Testis (tissue), 2 donors: ENCODE results near the gene OR2L13.

Experiments used
- POLR2A ChIP-seq: fragments of 450-650 bp; IDR thresholded peaks from one replicate; pipeline ENCODE4 v1.6.1; 2017; ENCODE audit warnings: antibody characterized with exemption, mild to moderate bottlenecking, moderate library complexity
- TF ChIP-seq, protein P1 (sequence below), 3 experiments: fragments of 450-650 bp in 2 of 3; fragments of 200-600 bp in 1 of 3; sonication (generic) in 1 of 3; IDR thresholded peaks; one replicate each; pipeline ENCODE4 v1.5.1; 2016 to 2019; ENCODE audit warnings: antibody characterized with exemption in 3 of 3, mild to moderate bottlenecking in 2 of 3, moderate library complexity in 1 of 3

DNA sequence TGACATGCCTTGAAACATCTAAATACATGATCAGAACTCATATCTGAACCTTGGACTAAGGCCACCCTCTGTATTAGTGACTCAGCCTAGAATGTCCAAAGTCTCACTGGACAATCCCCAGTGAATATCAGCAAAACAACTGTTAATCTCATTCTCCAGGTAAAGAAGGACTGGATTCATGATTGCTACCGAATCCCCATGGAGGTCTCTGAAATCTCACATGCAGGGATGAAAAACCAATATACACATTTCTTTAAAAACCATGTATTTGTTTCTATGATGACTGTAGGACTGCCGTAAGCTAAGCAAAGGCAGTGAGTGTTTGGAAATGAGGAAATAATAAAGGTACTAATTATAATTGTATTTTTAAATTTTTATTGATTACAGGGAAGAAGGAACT, 48.4 kb upstream of the OR2L13 start, which contains the start of gene OR2L3:
- TF ChIP-seq, protein P1, sequence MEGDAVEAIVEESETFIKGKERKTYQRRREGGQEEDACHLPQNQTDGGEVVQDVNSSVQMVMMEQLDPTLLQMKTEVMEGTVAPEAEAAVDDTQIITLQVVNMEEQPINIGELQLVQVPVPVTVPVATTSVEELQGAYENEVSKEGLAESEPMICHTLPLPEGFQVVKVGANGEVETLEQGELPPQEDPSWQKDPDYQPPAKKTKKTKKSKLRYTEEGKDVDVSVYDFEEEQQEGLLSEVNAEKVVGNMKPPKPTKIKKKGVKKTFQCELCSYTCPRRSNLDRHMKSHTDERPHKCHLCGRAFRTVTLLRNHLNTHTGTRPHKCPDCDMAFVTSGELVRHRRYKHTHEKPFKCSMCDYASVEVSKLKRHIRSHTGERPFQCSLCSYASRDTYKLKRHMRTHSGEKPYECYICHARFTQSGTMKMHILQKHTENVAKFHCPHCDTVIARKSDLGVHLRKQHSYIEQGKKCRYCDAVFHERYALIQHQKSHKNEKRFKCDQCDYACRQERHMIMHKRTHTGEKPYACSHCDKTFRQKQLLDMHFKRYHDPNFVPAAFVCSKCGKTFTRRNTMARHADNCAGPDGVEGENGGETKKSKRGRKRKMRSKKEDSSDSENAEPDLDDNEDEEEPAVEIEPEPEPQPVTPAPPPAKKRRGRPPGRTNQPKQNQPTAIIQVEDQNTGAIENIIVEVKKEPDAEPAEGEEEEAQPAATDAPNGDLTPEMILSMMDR (IDR thresholded peaks at IDR 0.05) = no peak
- TF ChIP-seq POLR2A = no peak
